ENCODE results near the gene OCA2.

OCA2 gene

GRCh38 chr15:27804569-27805260 lies 294.4 kb downstream of the OCA2 start:
- FAIRE-seq (no peak), DNase-seq (ENCODE audit: insufficient read length, low spot score) (no peak)
- no peak for TF ChIP-seq CTCF (IDR thresholded peaks at IDR 0.05; ENCODE audit: insufficient read depth, missing control alignments)

- FAIRE-seq = no peak
- TF ChIP-seq CTCF (IDR thresholded peaks at IDR 0.05; ENCODE audit: insufficient read depth, missing control alignments) = no peak
- no peak for DNase-seq (ENCODE audit: insufficient read length, low spot score)
Measured at GRCh38 chr15:27798807-27799206, 300.3 kb downstream of the OCA2 start.

GRCh38 chr15:27797765-27798164 lies 301.4 kb downstream of the OCA2 start:
- FAIRE-seq = no peak
- no peak for DNase-seq (ENCODE audit: insufficient read length, low spot score)
- TF ChIP-seq CTCF (IDR thresholded peaks at IDR 0.05; ENCODE audit: insufficient read depth, missing control alignments) = no peak

GRCh38 chr15:27796405-27797320 lies 302.5 kb downstream of the OCA2 start:
- TF ChIP-seq CTCF (IDR thresholded peaks at IDR 0.05; ENCODE audit: insufficient read depth, missing control alignments) = no peak
- no peak for FAIRE-seq
- no peak for DNase-seq (ENCODE audit: insufficient read length, low spot score)

- no peak for DNase-seq (ENCODE audit: insufficient read length, low spot score)
- FAIRE-seq = no peak
- no peak for TF ChIP-seq CTCF (IDR thresholded peaks at IDR 0.05; ENCODE audit: insufficient read depth, missing control alignments)
Measured at GRCh38 chr15:27792756-27793264, 306.3 kb downstream of the OCA2 start.

GRCh38 chr15:27790270-27790669 lies 308.8 kb downstream of the OCA2 start:
- DNase-seq (ENCODE audit: insufficient read length, low spot score) (no peak), FAIRE-seq (no peak)
- no peak for TF ChIP-seq CTCF (IDR thresholded peaks at IDR 0.05; ENCODE audit: insufficient read depth, missing control alignments)

All from D721Med (cell line).